ENCODE measurements around the gene ABTB2. TPM values are rescaled to one million over a fixed set of nuclear protein-coding genes. Genes with fewer than 3 reads are reported as not detected.

ABTB2 gene
- total and polyA plus RNA-seq, 2 experiments from 2014 or later = 2.6 to 12.1 TPM

DNA sequence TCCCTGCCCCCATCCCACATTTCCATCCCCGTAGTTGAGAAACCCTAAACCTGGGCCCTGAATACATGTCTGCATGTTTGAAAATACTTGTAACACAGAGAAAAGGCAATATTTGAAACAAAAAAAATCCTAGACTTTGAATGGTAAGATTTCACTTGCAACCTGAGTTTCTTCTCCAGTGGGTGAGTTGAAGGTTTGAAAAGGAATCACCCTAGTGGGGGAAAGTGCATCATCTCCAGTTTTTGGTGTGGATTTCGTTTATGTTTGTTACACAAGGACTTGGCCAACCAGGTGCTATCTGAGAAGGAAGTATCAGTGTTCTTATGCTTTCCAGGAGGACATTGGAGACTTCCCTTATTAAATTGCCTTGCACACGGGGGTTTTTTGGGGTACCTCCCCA, 90.4 kb downstream of the ABTB2 start:
- H3K27ac Mint-ChIP-seq = no peak overlapping the region
- Histone ChIP-seq H3K4me2 (0 out of 2 replicates have a peak overlapping the region, but pooled peaks have one; percentile 38), H3F3A (replicated peaks; ENCODE audit: low read depth) (no peaks in the 10 kb centered on the region), H3K79me2 (replicated peaks; ENCODE audit: insufficient read depth) (0 out of 2 replicates have a peak, but pooled peaks cover 2% of the 10 kb centered on the region), H3K4me3 (no peak overlapping the region), H2AFZ (no peak overlapping the region), H3K27me3 (ENCODE audit: insufficient read depth) (no peaks in the 10 kb centered on the region), H3K27ac (ENCODE audit: low read depth) (no peak overlapping the region), H3K4me1 (ENCODE audit: insufficient read depth) (peaks cover 8% of the 10 kb centered on the region; the same call in 1 of the 2 replicates), H3K36me3 (ENCODE audit: insufficient read depth) (no peaks in the 10 kb centered on the region), H4K20me1 (replicated peaks; ENCODE audit: insufficient read depth) (no peaks in the 10 kb centered on the region), H3K9me2 (ENCODE audit: insufficient read depth) (no peaks in the 10 kb centered on the region)
- no peaks in the 10 kb centered on the region for H3K9me3 Mint-ChIP-seq
- TF ChIP-seq, protein P1, sequence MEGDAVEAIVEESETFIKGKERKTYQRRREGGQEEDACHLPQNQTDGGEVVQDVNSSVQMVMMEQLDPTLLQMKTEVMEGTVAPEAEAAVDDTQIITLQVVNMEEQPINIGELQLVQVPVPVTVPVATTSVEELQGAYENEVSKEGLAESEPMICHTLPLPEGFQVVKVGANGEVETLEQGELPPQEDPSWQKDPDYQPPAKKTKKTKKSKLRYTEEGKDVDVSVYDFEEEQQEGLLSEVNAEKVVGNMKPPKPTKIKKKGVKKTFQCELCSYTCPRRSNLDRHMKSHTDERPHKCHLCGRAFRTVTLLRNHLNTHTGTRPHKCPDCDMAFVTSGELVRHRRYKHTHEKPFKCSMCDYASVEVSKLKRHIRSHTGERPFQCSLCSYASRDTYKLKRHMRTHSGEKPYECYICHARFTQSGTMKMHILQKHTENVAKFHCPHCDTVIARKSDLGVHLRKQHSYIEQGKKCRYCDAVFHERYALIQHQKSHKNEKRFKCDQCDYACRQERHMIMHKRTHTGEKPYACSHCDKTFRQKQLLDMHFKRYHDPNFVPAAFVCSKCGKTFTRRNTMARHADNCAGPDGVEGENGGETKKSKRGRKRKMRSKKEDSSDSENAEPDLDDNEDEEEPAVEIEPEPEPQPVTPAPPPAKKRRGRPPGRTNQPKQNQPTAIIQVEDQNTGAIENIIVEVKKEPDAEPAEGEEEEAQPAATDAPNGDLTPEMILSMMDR (conservative IDR thresholded peaks at IDR 0.05; ENCODE audit: low read depth in 2 of 2) = no peak
- TF ChIP-seq CREB1 (CRISPR knock-in tag; IDR thresholded peaks at IDR 0.05; ENCODE audit: low read depth) = no peak
- TF ChIP-seq, protein P2, sequence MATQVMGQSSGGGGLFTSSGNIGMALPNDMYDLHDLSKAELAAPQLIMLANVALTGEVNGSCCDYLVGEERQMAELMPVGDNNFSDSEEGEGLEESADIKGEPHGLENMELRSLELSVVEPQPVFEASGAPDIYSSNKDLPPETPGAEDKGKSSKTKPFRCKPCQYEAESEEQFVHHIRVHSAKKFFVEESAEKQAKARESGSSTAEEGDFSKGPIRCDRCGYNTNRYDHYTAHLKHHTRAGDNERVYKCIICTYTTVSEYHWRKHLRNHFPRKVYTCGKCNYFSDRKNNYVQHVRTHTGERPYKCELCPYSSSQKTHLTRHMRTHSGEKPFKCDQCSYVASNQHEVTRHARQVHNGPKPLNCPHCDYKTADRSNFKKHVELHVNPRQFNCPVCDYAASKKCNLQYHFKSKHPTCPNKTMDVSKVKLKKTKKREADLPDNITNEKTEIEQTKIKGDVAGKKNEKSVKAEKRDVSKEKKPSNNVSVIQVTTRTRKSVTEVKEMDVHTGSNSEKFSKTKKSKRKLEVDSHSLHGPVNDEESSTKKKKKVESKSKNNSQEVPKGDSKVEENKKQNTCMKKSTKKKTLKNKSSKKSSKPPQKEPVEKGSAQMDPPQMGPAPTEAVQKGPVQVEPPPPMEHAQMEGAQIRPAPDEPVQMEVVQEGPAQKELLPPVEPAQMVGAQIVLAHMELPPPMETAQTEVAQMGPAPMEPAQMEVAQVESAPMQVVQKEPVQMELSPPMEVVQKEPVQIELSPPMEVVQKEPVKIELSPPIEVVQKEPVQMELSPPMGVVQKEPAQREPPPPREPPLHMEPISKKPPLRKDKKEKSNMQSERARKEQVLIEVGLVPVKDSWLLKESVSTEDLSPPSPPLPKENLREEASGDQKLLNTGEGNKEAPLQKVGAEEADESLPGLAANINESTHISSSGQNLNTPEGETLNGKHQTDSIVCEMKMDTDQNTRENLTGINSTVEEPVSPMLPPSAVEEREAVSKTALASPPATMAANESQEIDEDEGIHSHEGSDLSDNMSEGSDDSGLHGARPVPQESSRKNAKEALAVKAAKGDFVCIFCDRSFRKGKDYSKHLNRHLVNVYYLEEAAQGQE (IDR thresholded peaks at IDR 0.05; ENCODE audit: unreplicated experiment) = no peak
- ATAC-seq = no peak
- no peak overlapping the region for H3K4me3 Mint-ChIP-seq
- H3K36me3 Mint-ChIP-seq (ENCODE audit: low read depth) = no peaks in the 10 kb centered on the region
- no peak for DNase-seq (ENCODE audit: low spot score)
- H3K27me3 Mint-ChIP-seq (ENCODE audit: insufficient read depth, low read depth, poor library complexity) = peaks cover 15% of the 10 kb centered on the region
- H3K4me1 Mint-ChIP-seq = peaks cover 40% of the 10 kb centered on the region

DNA sequence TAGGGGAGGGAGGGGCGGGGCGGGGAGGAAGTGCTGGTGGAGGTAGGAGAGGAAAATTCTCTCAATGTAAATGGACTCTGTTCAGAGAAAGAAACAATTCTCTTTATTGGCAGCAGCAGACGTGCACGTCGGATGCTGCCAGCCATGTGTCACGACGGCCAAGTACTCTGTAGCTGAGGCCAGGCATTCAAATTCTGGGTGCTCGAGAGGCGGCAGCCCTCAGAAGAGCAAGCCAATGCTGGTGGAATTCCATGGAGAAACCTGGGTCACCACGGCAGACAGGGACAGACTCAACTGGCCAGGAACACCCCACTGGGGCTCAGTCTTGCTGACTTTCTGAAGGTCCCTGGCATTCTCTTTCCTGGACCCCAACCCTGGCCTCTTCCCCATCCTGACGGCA, 90.8 kb downstream of the ABTB2 start:
- Histone ChIP-seq H3K4me2 (0 out of 2 replicates have a peak overlapping the region, but pooled peaks have one; percentile 38), H3K79me2 (replicated peaks; ENCODE audit: insufficient read depth) (0 out of 2 replicates have a peak, but pooled peaks cover 2% of the 10 kb centered on the region), H3K4me3 (no peak overlapping the region), H3K4me1 (ENCODE audit: insufficient read depth) (peaks cover 8% of the 10 kb centered on the region; the same call in 1 of the 2 replicates), H2AFZ (no peak overlapping the region), H3K27me3 (ENCODE audit: insufficient read depth) (no peaks in the 10 kb centered on the region), H4K20me1 (replicated peaks; ENCODE audit: insufficient read depth) (no peaks in the 10 kb centered on the region), H3K27ac (ENCODE audit: low read depth) (no peak overlapping the region), H3F3A (replicated peaks; ENCODE audit: low read depth) (no peaks in the 10 kb centered on the region), H3K9me2 (ENCODE audit: insufficient read depth) (no peaks in the 10 kb centered on the region), H3K36me3 (ENCODE audit: insufficient read depth) (no peaks in the 10 kb centered on the region)
- DNase-seq (ENCODE audit: low spot score) = no peak
- Mint-ChIP-seq H3K27me3 (ENCODE audit: insufficient read depth, low read depth, poor library complexity) (peaks cover 15% of the 10 kb centered on the region), H3K9me3 (no peaks in the 10 kb centered on the region), H3K27ac (no peak overlapping the region), H3K4me3 (no peak overlapping the region), H3K4me1 (peaks cover 43% of the 10 kb centered on the region), H3K36me3 (ENCODE audit: low read depth) (no peaks in the 10 kb centered on the region)
- no peak for ATAC-seq
- no peak for TF ChIP-seq EZH2phosphoT487 (IDR thresholded peaks at IDR 0.05; ENCODE audit: unreplicated experiment)
- no peak for TF ChIP-seq JUNB (IDR thresholded peaks at IDR 0.05; ENCODE audit: unreplicated experiment)
- no peak for TF ChIP-seq POLR2AphosphoS5 (IDR thresholded peaks at IDR 0.05; ENCODE audit: low read depth)
- no peak for TF ChIP-seq EZH2 (IDR thresholded peaks at IDR 0.05; ENCODE audit: low read depth, unreplicated experiment)
- TF ChIP-seq, protein P3, sequence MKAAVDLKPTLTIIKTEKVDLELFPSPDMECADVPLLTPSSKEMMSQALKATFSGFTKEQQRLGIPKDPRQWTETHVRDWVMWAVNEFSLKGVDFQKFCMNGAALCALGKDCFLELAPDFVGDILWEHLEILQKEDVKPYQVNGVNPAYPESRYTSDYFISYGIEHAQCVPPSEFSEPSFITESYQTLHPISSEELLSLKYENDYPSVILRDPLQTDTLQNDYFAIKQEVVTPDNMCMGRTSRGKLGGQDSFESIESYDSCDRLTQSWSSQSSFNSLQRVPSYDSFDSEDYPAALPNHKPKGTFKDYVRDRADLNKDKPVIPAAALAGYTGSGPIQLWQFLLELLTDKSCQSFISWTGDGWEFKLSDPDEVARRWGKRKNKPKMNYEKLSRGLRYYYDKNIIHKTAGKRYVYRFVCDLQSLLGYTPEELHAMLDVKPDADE (IDR thresholded peaks at IDR 0.05) = no peak
- TF ChIP-seq CREB1 (CRISPR knock-in tag; IDR thresholded peaks at IDR 0.05; ENCODE audit: low read depth) = no peak
- no peak for TF ChIP-seq NANOG (IDR thresholded peaks at IDR 0.05; ENCODE audit: borderline replicate concordance)

Measured in GM23338 (cell line).